ENCODE measurements around the gene SDK1. TPM values are rescaled to one million over a fixed set of nuclear protein-coding genes. Genes with fewer than 3 reads are reported as not detected.

SDK1 gene
- total and polyA plus RNA-seq, 2 experiments from 2014 or later = 2.1 to 10.0 TPM

GRCh38 chr7:3282457-3282856 lies 18.6 kb upstream of the SDK1 start:
- Histone ChIP-seq H3K4me2 (peak overlapping the region; percentile 65; the same call in 1 of the 2 replicates), H3K9me2 (ENCODE audit: insufficient read depth) (no peaks in the 10 kb centered on the region), H3K79me2 (replicated peaks; ENCODE audit: insufficient read depth) (no peaks in the 10 kb centered on the region), H3K4me1 (ENCODE audit: insufficient read depth) (peaks cover 21% of the 10 kb centered on the region), H4K20me1 (replicated peaks; ENCODE audit: insufficient read depth) (no peaks in the 10 kb centered on the region), H3K27me3 (ENCODE audit: insufficient read depth) (no peaks in the 10 kb centered on the region), H3F3A (replicated peaks; ENCODE audit: low read depth) (0 out of 2 replicates have a peak, but pooled peaks cover 7% of the 10 kb centered on the region), H3K27ac (ENCODE audit: low read depth) (no peak overlapping the region), H3K36me3 (ENCODE audit: insufficient read depth) (no peaks in the 10 kb centered on the region; the same call in 1 of the 2 replicates), H3K4me3 (no peak overlapping the region), H2AFZ (0 out of 2 replicates have a peak overlapping the region, but pooled peaks have one; percentile 23)
- no peak for DNase-seq (ENCODE audit: low spot score)
- Mint-ChIP-seq H3K9me3 (peaks cover 7% of the 10 kb centered on the region), H3K36me3 (ENCODE audit: low read depth) (no peaks in the 10 kb centered on the region), H3K4me1 (peaks cover 26% of the 10 kb centered on the region), H3K27ac (no peak overlapping the region), H3K27me3 (ENCODE audit: insufficient read depth, low read depth, poor library complexity) (peaks cover 5% of the 10 kb centered on the region), H3K4me3 (no peak overlapping the region)
- ATAC-seq = no peak
- no peak for TF ChIP-seq REST (IDR thresholded peaks at IDR 0.05; ENCODE audit: unreplicated experiment)
- no peak for TF ChIP-seq STAT1 (IDR thresholded peaks at IDR 0.05; ENCODE audit: unreplicated experiment)
- TF ChIP-seq CREB1 (CRISPR knock-in tag; IDR thresholded peaks at IDR 0.05; ENCODE audit: low read depth) = no peak
- no peak for TF ChIP-seq JUNB (IDR thresholded peaks at IDR 0.05; ENCODE audit: unreplicated experiment)
- no peak for TF ChIP-seq EZH2 (IDR thresholded peaks at IDR 0.05; ENCODE audit: low read depth, unreplicated experiment)
- TF ChIP-seq ZNF114 (CRISPR knock-in tag; IDR thresholded peaks at IDR 0.05) = no peak
- no peak for TF ChIP-seq POLR2AphosphoS5 (IDR thresholded peaks at IDR 0.05; ENCODE audit: low read depth)
- no peak for TF ChIP-seq NANOG (IDR thresholded peaks at IDR 0.05; ENCODE audit: borderline replicate concordance)
- TF ChIP-seq ZNF331 (CRISPR knock-in tag; IDR thresholded peaks at IDR 0.05; ENCODE audit: low read depth) = no peak
- TF ChIP-seq CTCF (conservative IDR thresholded peaks at IDR 0.05; ENCODE audit: low read depth in 2 of 2) = no peak
- no peak for TF ChIP-seq ETS1 (IDR thresholded peaks at IDR 0.05)
- no peak for TF ChIP-seq ZNF462 (CRISPR knock-in tag; IDR thresholded peaks at IDR 0.05)
- no peak for TF ChIP-seq EZH2phosphoT487 (IDR thresholded peaks at IDR 0.05; ENCODE audit: unreplicated experiment)

Data from GM23338 (cell line).